Measurements from ENCODE around the gene ATG2A. TPM values are rescaled to one million over a fixed set of nuclear protein-coding genes. Genes with fewer than 3 reads are reported as not detected.

ATG2A gene
- polyA plus RNA-seq, 1 donor (not counting 4 experiments of a cell fraction or from before 2014, with no cell fraction given), result 2.4 TPM

DNA sequence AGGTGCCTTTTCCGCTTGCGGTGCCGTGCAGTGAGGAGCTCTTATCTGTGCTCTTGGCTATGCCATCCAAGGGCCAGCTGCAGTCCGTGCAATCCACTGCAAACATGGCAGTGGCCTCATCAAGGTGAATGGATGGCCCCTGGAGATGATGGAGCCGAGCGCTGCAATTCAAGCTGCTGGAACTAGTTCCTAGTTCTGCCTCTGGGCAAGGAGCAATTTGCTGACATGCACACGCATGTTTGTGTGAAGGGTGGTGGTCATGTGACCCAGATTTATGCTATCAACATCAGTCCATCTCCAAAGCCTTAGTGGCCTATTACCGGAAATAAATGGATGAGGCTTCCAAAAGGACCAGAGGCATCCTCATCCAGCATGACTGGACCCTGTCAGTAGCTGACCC, 35.5 kb downstream of the ATG2A start:
- peaks cover 0 to under 1% of the 10 kb centered on the region in 2 experiments for H3K36me3 ChIP-seq (ENCODE audit: control insufficient read depth in 2 of 2, extremely low read depth in 1 of 2, insufficient read depth in 2 of 2, low read length in 2 of 2)
- peaks cover 30% of the 10 kb centered on the region for H3K4me1 ChIP-seq (ENCODE audit: control insufficient read depth, extremely low read depth, insufficient read depth, low read length)
- peaks cover 5% of the 10 kb centered on the region for H4K20me1 ChIP-seq (ENCODE audit: control insufficient read depth, extremely low read depth, insufficient read depth, low read length)
- no peaks in the 10 kb centered on the region for H3K9me3 ChIP-seq (ENCODE audit: control insufficient read depth, low read depth, low read length)
- H3K27me3 ChIP-seq (ENCODE audit: control insufficient read depth, extremely low read depth, insufficient read depth, low read length), result no peaks in the 10 kb centered on the region
- dilution Hi-C loops (cut with MboI; ENCODE audit: extremely low pct_ligation_motif_present, low sequenced_read_pairs), result no loop called here
- H3K9ac ChIP-seq (ENCODE audit: control insufficient read depth, extremely low read depth, insufficient read depth, low read length), result no peak overlapping the region
- peaks cover 19% of the 10 kb centered on the region for H3K79me2 ChIP-seq (ENCODE audit: control insufficient read depth, insufficient read depth, low read length)
- peak; percentile 80 for FAIRE-seq
- DNase-seq (ENCODE audit: low read depth, low spot score), result peak; percentile 54
- no peak for TF ChIP-seq EZH2 (IDR thresholded peaks at IDR 0.05; ENCODE audit: low read length)
- TF ChIP-seq, protein P1, sequence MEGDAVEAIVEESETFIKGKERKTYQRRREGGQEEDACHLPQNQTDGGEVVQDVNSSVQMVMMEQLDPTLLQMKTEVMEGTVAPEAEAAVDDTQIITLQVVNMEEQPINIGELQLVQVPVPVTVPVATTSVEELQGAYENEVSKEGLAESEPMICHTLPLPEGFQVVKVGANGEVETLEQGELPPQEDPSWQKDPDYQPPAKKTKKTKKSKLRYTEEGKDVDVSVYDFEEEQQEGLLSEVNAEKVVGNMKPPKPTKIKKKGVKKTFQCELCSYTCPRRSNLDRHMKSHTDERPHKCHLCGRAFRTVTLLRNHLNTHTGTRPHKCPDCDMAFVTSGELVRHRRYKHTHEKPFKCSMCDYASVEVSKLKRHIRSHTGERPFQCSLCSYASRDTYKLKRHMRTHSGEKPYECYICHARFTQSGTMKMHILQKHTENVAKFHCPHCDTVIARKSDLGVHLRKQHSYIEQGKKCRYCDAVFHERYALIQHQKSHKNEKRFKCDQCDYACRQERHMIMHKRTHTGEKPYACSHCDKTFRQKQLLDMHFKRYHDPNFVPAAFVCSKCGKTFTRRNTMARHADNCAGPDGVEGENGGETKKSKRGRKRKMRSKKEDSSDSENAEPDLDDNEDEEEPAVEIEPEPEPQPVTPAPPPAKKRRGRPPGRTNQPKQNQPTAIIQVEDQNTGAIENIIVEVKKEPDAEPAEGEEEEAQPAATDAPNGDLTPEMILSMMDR (optimal IDR thresholded peaks at IDR 0.05 in 1 of 3, IDR thresholded peaks at IDR 0.05 in 1 of 3, conservative IDR thresholded peaks at IDR 0.05 in 1 of 3; ENCODE audit: extremely low read depth in 1 of 3, insufficient read depth in 2 of 3, low read length in 3 of 3), result no peak
- no peak overlapping the region for H3K27ac ChIP-seq (ENCODE audit: control insufficient read depth, insufficient read depth, low read length)
- peaks cover 2% of the 10 kb centered on the region for H3K9me1 ChIP-seq (ENCODE audit: control insufficient read depth, extremely low read depth, insufficient read depth, low read length)
- H3K4me2 ChIP-seq (ENCODE audit: control insufficient read depth, extremely low read depth, insufficient read depth, low read depth, low read length), result peak overlapping the region; percentile 29
- H3K4me3 ChIP-seq (ENCODE audit: control insufficient read depth in 2 of 3, extremely low read depth in 1 of 3, insufficient read depth in 2 of 3, low read depth in 1 of 3, low read length in 3 of 3), result no peak overlapping the region
- H2AFZ ChIP-seq (ENCODE audit: control insufficient read depth, low read length), result no peak overlapping the region

DNA sequence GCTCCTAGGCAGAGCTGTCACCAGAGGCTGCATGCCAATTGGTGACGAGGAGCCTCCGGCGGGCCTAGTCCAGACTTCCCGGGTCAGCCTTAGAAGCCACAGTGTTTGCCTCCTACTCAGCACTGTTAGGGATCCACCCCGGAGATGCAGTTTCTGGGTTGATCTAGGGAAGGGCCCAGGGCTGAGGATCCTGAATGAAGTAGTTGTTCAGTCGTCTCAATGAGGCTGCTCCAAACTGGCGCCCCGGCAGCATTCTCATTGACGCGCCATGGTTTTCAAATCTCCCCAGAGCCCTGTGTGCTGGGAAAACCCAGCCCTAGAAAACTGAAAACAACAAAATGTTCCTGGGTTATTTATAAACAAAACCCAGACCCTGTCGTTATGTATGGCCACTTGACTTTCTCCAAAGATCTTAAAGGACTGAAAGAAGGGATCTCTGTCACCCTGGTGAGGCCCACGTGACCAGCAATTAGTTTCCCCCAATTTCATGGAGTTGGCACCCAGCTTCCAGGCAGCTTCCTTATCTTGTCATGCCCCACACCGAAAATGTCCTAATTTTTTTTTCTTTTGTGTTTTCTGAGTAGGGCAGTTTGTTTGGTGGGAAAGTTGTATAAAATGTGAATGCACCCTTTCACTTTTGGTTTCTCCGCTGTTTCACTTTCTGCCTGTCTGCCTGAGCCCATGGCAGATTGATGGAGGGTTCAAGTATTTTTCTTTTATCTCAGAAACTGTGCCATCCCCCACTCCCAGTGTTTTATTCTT, 36.6 kb downstream of the ATG2A start:
- H4K20me1 ChIP-seq (ENCODE audit: control insufficient read depth, extremely low read depth, insufficient read depth, low read length), result peaks cover 16% of the 10 kb centered on the region
- DNase-seq (ENCODE audit: low read depth, low spot score), result no peak
- H3K9me3 ChIP-seq (ENCODE audit: control insufficient read depth, low read depth, low read length), result no peaks in the 10 kb centered on the region
- no peak overlapping the region for H3K4me3 ChIP-seq (ENCODE audit: control insufficient read depth in 2 of 3, extremely low read depth in 1 of 3, insufficient read depth in 2 of 3, low read depth in 1 of 3, low read length in 3 of 3)
- dilution Hi-C loops (cut with MboI; ENCODE audit: extremely low pct_ligation_motif_present, low sequenced_read_pairs), result no loop called here
- peaks cover 33% of the 10 kb centered on the region for H3K4me1 ChIP-seq (ENCODE audit: control insufficient read depth, extremely low read depth, insufficient read depth, low read length)
- FAIRE-seq, result no peak
- TF ChIP-seq EZH2 (IDR thresholded peaks at IDR 0.05; ENCODE audit: low read length), result no peak
- TF ChIP-seq, protein P1 (optimal IDR thresholded peaks at IDR 0.05 in 1 of 3, IDR thresholded peaks at IDR 0.05 in 1 of 3, conservative IDR thresholded peaks at IDR 0.05 in 1 of 3; ENCODE audit: extremely low read depth in 1 of 3, insufficient read depth in 2 of 3, low read length in 3 of 3), result no peak
- H3K9me1 ChIP-seq (ENCODE audit: control insufficient read depth, extremely low read depth, insufficient read depth, low read length), result peaks cover 3% of the 10 kb centered on the region
- no peak overlapping the region for H3K4me2 ChIP-seq (ENCODE audit: control insufficient read depth, extremely low read depth, insufficient read depth, low read depth, low read length)
- H3K79me2 ChIP-seq (ENCODE audit: control insufficient read depth, insufficient read depth, low read length), result peaks cover 29% of the 10 kb centered on the region
- H2AFZ ChIP-seq (ENCODE audit: control insufficient read depth, low read length), result no peak overlapping the region
- no peak overlapping the region for H3K27ac ChIP-seq (ENCODE audit: control insufficient read depth, insufficient read depth, low read length)
- peaks cover 0 to 7% of the 10 kb centered on the region in 2 experiments for H3K36me3 ChIP-seq (ENCODE audit: control insufficient read depth in 2 of 2, extremely low read depth in 1 of 2, insufficient read depth in 2 of 2, low read length in 2 of 2)
- H3K9ac ChIP-seq (ENCODE audit: control insufficient read depth, extremely low read depth, insufficient read depth, low read length), result no peak overlapping the region
- H3K27me3 ChIP-seq (ENCODE audit: control insufficient read depth, extremely low read depth, insufficient read depth, low read length), result no peaks in the 10 kb centered on the region

All from keratinocyte (primary cell).